AG04449 (cell line): ENCODE results near the gene SLC27A3.

Experiments used
- CTCF ChIA-PET: fragments of 350-600 bp; formaldehyde crosslinking; extraction: SDS; loops from one replicate; lab custom pipeline; 2021; ENCODE audit warnings: antibody characterized with exemption; lab: Yijun Ruan, JAX
- POLR2A ChIA-PET: fragments of 400-600, 350-600 bp; formaldehyde crosslinking; extraction: SDS; loops from one replicate; lab custom pipeline; 2020; ENCODE audit warnings: antibody characterized with exemption, inconsistent platforms; lab: Yijun Ruan, JAX
- DNase-seq: peaks from one replicate; pipeline ENCODE4 v3.0.0-alpha.2; 2010; ENCODE audit warnings: low read depth, low spot score
- H3K4me3 ChIP-seq: 2 replicates; pipeline ENCODE4 v1.5.1; 2011; ENCODE audit warnings: low read depth, mild to moderate bottlenecking, control low read depth, low read length
- TF ChIP-seq, protein P1 (sequence below): IDR thresholded peaks from one replicate; pipeline ENCODE4 v1.5.1; 2011; ENCODE audit warnings: mild to moderate bottlenecking, moderate library complexity, low read length, control low read depth, inconsistent platforms; ENCODE audit not compliant: insufficient read depth; ENCODE audit errors: missing control alignments

Gene SLC27A3

DNA sequence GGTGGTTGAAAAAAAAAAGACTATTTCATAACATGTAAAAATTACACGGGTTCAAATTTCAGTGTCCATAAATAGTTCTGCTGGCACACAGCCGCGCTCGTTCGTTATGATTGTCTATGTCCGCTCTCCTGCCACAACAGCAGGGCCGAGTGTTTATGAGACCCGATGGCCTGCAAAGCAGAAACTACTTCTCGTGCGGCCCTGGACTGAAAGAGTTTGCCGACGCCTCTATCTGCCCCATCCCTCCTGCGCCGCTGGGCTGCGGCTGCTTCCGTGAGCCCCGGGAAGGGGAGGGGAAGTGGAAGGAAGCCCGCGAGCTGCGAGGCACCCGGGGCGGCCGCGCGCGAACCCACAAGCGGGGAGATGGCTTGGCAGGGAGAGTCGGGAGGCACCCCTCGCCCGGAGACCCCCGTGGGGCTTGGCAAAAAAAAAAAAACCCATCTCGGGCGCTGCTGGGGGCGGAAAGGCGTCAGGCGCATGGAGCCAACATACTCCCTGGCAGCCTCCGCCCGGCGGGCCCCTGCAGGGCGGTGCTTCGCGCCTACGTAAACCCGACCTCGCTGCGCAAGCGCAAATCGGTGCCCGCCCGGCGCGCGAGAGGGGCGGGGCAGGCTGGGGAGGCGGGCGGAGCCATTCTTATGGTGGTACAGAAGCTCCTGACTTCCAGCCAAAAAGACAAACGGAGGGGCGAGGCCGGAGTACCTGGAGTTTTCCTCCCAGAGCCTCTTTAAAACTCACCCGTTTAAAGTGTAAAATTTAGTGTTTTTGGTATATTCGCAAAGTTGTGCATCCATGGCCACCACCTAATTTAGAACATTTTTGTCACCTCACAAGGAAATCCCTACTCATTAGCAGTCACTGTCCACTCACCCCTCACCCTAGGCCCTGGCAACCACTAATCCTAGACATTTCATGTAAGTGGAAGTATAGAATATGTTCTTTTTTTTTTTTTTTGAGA is 8.3 kb downstream of the SLC27A3 start:
- peak overlapping the region; percentile 71 for H3K4me3 ChIP-seq
- CTCF ChIA-PET, result interaction anchor here (1.4 kb wide), 1 partner anchor 15 kb away, joined by 5 read pairs; no protein-coding TSS in a partner anchor
- POLR2A ChIA-PET, result interaction anchor here (0.6 to 1.2 kb wide), 4 partner anchors 8 to 207 kb away, joined by 3 read pairs; partner anchors contain the start of genes RAB13, RPS27 and SLC27A3
- TF ChIP-seq, protein P1, sequence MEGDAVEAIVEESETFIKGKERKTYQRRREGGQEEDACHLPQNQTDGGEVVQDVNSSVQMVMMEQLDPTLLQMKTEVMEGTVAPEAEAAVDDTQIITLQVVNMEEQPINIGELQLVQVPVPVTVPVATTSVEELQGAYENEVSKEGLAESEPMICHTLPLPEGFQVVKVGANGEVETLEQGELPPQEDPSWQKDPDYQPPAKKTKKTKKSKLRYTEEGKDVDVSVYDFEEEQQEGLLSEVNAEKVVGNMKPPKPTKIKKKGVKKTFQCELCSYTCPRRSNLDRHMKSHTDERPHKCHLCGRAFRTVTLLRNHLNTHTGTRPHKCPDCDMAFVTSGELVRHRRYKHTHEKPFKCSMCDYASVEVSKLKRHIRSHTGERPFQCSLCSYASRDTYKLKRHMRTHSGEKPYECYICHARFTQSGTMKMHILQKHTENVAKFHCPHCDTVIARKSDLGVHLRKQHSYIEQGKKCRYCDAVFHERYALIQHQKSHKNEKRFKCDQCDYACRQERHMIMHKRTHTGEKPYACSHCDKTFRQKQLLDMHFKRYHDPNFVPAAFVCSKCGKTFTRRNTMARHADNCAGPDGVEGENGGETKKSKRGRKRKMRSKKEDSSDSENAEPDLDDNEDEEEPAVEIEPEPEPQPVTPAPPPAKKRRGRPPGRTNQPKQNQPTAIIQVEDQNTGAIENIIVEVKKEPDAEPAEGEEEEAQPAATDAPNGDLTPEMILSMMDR, result peak; percentile 26
- DNase-seq, result no peak

DNA sequence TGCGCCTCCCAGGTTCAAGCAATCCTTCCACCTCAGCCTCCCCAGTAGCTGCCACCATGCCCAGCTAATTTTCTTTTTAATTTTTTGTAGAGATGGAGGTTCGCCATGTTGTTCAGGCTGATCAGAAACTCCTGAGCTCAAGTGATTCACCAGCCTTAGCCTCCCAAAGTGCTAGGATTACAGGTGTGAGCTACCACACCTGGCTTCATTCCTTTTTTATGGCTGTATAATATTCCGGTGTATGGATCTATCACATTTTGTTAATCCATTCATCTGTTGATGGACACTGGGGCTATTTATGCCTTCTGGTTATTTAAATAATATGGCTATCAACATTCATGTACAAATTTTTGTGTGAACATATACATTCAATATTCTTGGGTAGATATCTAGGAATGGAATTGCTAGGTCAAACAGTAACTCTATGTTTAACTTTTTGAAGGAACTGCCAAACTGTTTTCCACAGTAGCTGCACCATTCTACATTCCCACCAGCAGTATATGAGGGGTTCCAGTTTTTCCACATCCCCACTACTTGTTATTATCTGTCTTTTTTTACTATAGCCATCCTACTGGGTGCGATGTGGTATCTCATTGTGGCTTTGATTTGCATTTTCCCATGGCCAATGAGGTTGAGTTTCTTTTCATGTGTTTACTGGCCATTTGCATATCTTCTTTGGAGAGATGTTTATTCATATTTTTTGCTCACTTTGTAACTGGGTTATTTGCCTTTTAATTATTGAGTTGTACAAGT is 11.0 kb downstream of the SLC27A3 start:
- H3K4me3 ChIP-seq, result no peak overlapping the region
- ChIA-PET POLR2A (no interaction called here), CTCF (interaction anchor here (1.3 to 1.9 kb wide), 2 partner anchors 11 to 200 kb away, joined by 5 to 6 read pairs; partner anchors contain the start of gene RAB13)
- no peak for DNase-seq
- TF ChIP-seq, protein P1, result no peak

DNA sequence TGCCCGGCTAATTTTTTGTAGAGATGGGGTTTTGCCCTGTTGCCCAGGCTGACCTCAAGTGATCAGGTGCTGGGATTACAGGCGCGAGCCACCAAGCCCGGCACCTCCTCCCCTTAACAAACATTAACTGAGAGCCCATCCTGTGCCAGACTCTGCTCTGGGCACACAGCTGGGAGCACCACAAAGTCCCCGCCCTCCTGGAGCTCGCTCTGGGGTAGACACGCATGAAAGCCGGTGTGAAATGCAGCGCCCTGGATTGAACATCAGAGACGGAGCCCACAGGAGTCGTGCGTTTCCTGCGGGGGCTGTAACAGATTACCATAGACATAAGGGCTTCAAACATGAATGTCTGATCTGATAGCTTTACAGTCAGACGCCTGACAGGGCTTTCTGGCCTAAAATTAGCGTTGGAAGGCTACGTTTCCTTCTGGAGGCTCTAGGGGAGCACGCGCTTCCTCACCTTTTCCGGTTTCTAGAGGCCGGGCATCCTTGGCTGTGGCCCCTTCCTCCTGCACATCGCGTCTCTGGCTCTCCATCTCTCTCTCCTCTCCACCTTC is 14.3 kb downstream of the SLC27A3 start:
- TF ChIP-seq, protein P1, result no peak
- CTCF ChIA-PET, result interaction anchor here (3.5 to 5.5 kb wide), 2 partner anchors 156 to 198 kb away, joined by 20 to 22 read pairs; partner anchors contain the start of genes DENND4B and RAB13
- POLR2A ChIA-PET, result interaction anchor here (0.5 kb wide), 1 partner anchor 168 kb away, joined by 4 read pairs; no protein-coding TSS in a partner anchor
- no peak for DNase-seq
- no peak overlapping the region for H3K4me3 ChIP-seq

DNA sequence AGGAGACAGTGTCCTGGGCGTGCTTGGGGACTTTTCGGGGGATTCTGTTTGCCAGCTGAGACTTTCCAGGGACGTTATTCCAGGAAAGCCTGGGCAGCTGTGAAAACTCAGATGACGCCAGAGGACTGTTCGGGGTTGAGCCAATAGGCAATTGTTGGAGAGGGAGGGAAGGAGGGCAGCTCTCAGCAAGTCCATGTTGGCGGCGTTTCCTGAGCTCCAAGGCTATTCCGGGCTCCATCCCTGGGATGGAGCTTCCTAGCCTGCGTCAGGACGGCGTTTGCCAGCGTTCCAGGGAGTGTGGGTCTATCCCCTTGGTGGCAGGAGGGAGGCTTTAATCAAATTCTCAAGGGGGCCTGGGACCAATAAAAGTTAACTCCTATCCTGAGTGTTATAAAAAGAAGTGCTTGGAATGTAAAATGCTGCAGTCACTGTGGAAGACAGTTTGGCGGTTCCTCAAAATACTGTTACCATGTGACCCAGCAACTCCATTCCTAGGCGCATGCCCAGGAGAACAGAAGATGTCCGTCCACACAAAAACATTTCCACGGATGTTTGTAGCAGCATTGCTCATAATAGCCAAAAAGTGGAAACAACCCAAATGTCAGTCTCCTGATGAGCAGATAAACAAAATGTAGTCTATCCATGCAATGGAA is 15.2 kb downstream of the SLC27A3 start:
- ChIA-PET POLR2A (interaction anchor here (0.5 to 1.4 kb wide), 3 partner anchors 167 to 200 kb away, joined by 3 to 10 read pairs (median 4); partner anchors contain the start of genes RAB13 and RPS27), CTCF (interaction anchor here (3.5 to 5.5 kb wide), 2 partner anchors 156 to 197 kb away, joined by 20 to 22 read pairs; partner anchors contain the start of genes DENND4B and RAB13)
- no peak for DNase-seq
- H3K4me3 ChIP-seq, result peak overlapping the region; percentile 32
- TF ChIP-seq, protein P1, result no peak

DNA sequence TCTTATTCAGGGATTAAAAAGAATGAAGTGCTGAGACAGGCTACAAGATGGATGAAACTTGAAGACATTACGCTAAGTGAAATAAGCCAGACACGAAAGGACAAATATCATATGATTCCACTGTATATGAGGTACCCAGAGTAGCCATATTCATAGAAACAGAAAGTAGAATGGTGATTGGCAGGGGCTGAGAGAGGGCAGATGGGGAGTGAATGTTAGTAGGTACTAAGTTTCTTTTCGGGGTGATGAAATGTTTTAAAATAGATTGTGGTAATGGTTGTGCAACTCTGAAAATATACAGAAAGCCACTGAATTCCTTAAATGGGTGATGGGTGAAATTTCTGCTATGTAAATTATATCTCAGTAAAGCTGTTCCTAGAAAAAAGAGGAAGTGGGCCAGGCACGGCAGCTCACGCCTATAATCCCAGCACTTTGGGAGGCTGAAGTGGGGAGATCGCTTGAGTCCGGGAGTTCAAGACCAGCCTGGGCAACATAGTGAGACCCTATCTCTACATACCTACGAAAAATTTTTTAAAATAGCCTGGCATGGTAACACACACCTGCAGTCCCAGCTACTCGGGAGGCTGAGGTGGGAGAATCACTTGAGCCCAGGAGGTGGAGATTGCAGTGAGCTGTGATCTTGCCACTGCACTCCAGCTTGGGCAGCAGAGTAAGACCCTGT is 15.9 kb downstream of the SLC27A3 start:
- TF ChIP-seq, protein P1, result no peak
- DNase-seq, result peak; percentile 72
- CTCF ChIA-PET, result interaction anchor here (1.4 to 5.5 kb wide), 4 partner anchors 10 to 196 kb away, joined by 3 to 22 read pairs (median 12); partner anchors contain the start of genes DENND4B and RAB13
- POLR2A ChIA-PET, result interaction anchor here (0.9 to 1.4 kb wide), 3 partner anchors 176 to 200 kb away, joined by 3 to 10 read pairs (median 3); partner anchors contain the start of genes RAB13 and RPS27
- H3K4me3 ChIP-seq, result peak overlapping the region; percentile 32
